IPS-18a (cell line): ENCODE results near the gene MS4A5.

Experiments
- H3K27ac ChIP-seq: one replicate; pipeline ENCODE4 v1.5.1; 2013; ENCODE audit warnings: low read length
- H3K27me3 ChIP-seq: one replicate; pipeline ENCODE4 v1.6.1; 2013; ENCODE audit warnings: mild to moderate bottlenecking, low read length; ENCODE audit not compliant: control insufficient read depth, insufficient read depth
- H3K36me3 ChIP-seq: one replicate; pipeline ENCODE4 v1.6.1; 2013; ENCODE audit warnings: low read depth, low read length; ENCODE audit not compliant: control insufficient read depth
- H3K4me1 ChIP-seq: one replicate; pipeline ENCODE4 v1.6.1; 2013; ENCODE audit warnings: low read depth, low read length; ENCODE audit not compliant: control insufficient read depth
- H3K4me3 ChIP-seq: one replicate; pipeline ENCODE4 v1.5.1; 2013; ENCODE audit warnings: low read length
- H3K9ac ChIP-seq: one replicate; pipeline ENCODE4 v1.6.1; 2013; ENCODE audit warnings: mild to moderate bottlenecking, low read length, moderate library complexity
- H3K9me3 ChIP-seq: one replicate; pipeline ENCODE4 v1.6.1; 2013; ENCODE audit warnings: low read depth, low read length; ENCODE audit not compliant: control insufficient read depth

MS4A5 gene, protein sequence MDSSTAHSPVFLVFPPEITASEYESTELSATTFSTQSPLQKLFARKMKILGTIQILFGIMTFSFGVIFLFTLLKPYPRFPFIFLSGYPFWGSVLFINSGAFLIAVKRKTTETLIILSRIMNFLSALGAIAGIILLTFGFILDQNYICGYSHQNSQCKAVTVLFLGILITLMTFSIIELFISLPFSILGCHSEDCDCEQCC

DNA sequence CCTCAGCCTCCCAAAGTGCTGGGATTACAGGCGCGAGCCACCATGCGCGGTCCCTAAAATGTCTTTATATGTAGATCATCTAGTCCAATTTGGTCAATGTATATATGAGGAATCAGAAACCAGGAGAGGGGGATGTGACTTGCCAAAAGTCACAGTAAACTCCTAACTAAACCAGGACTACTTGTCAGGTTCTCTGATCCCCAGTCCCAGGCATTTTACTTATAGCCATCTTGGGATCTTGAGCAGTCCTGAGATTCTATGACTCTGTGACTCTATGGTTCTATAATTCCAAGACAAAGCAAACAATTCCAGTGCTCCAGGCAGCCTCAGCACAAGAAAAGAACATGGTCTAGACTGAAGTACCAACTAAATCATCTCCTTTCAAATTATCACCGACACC is at the start of gene MS4A5:
Gene MS4A5, plus strand, starts transcription at position 301 of the 400 bp plus-strand sequence. CDS start 103 bp downstream, outside the sequence.
- no peak within 1 kb of the TSS for H3K4me3 ChIP-seq
- H3K27me3 ChIP-seq, result no peaks in the 10 kb centered on the region
- peaks cover 3% of the 10 kb centered on the region for H3K4me1 ChIP-seq
- no peak within 1 kb of the TSS for H3K9ac ChIP-seq
- no peak within 1 kb of the TSS for H3K27ac ChIP-seq
- no peaks in the 10 kb centered on the region for H3K36me3 ChIP-seq
- H3K9me3 ChIP-seq, result no peaks in the 10 kb centered on the region

DNA sequence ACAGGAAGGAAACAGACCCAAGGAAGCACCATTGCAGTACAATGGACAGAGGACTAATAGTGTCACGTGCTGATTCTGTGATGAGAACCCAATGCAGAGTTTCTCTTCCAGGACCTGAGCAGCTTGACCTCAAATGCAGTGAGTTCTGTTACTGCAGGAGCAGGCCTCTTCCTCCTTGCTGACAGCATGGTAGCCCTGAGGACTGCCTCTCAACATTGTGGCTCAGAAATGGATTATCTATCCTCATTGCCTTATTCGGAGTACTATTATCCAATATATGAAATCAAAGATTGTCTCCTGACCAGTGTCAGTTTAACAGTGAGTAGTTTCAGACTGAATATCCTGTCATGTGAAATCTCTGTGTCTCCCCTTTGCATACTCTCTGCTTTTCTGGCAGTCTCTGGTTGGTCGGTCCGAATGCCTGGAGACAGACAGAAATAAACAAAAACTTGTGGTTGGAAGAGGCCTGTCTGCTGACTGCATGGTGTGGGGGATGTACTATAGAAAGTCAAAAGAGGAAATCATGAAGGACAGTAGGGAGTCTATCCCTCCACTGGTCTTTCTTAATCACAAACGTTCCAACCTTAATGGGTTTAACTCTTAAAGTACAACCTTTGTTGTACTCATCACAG is 40.0 kb upstream of the MS4A5 start:
- Histone ChIP-seq H3K27ac (no peak overlapping the region), H3K9me3 (no peaks in the 10 kb centered on the region), H3K4me3 (no peak overlapping the region), H3K4me1 (no peaks in the 10 kb centered on the region), H3K36me3 (no peaks in the 10 kb centered on the region), H3K27me3 (no peaks in the 10 kb centered on the region), H3K9ac (no peak overlapping the region)

DNA sequence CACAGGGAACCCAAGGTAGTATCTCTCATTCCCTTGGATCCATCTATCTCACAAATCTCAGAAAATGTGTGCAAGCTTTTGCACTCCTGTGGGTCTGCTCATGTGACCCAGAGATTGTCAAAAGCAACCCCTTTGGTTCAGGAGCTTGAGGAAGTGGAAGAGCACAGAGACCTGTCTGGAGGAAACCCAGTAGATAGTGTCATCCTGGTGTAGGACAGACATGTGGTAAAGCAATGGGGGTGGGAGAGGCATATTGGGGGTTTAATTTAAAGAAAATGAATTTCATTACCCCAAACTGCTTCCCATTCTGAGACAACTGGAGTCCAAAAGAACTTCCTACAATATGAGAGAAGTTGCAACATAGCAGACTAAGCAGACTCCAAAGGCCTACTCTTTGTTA is 39.0 kb upstream of the MS4A5 start:
- Histone ChIP-seq H3K4me1 (no peaks in the 10 kb centered on the region), H3K9me3 (no peaks in the 10 kb centered on the region), H3K36me3 (no peaks in the 10 kb centered on the region), H3K27me3 (no peaks in the 10 kb centered on the region), H3K4me3 (no peak overlapping the region), H3K27ac (no peak overlapping the region), H3K9ac (no peak overlapping the region)

DNA sequence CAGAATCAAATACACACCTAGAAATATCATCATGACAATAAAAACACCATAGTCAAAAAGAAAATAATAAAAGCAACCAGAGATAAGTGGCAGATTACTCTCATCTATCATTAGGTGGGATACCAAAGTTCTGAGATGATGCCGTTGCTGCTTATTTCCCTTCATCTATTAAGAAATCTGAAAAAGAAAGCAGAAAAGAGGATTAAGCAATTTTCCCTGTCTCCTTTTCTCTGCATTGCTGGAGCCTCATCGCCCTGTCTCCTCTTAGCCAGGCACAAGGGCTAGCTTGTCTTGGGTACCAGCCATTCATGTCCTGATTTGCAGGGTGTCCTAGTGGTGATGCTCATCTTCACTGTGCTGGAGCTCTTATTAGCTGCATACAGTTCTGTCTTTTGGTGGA is 37.0 kb upstream of the MS4A5 start:
- Histone ChIP-seq H3K9me3 (no peaks in the 10 kb centered on the region), H3K9ac (no peak overlapping the region), H3K4me3 (no peak overlapping the region), H3K36me3 (no peaks in the 10 kb centered on the region), H3K4me1 (no peaks in the 10 kb centered on the region), H3K27me3 (no peaks in the 10 kb centered on the region), H3K27ac (no peak overlapping the region)

DNA sequence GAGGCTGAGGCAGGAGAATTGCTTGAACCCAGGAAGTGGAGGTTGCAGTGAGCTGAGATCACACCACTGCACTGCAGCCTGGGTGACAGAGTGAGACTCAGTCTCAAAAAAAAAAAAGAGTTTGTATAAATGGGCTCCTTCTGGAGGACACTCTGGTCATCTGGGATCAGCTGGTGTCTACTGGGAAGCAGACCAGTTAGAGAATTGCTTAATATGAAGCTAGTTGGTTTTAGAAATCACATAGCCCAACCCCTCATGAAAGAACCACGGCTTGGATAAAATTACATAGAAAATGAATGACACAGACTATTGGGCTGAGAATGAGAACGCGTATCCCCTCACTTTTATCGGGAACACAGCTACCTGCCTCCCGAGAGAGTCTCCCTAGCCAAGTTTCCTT is 36.4 kb upstream of the MS4A5 start:
- H3K36me3 ChIP-seq, result no peaks in the 10 kb centered on the region

DNA sequence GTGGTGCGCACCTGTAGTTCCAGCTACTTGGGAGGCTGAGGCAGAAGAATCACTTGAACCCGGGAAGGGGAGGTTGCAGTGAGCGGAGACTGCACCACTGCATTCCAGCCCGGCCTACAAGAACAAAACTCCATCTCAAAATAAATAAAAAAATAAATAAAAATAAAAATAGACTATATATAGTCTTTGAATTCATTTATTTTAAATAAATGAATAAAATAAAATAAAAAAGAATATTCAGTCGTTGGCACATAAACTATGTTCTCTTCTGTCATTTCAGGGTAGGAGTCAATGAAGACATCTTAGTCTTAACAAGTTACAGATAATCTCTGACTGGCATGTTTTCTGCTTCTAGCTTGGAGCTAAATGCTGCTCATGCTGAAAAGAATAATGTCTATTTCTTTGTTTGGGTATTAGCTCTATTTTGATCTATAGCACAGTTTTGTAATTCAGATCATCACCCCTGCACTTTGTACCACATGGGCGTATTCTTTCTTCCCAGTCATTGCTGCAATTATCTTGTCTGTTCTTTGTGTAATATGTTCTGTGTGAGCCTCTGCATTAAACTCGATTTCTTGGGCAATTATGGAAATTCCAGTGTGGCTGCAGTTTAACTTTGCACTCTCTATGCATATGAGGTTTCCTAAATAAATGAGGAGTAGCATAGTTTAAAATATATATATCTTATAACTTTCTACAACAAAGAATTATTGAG is 34.5 kb upstream of the MS4A5 start:
- no peaks in the 10 kb centered on the region for H3K9me3 ChIP-seq
- no peaks in the 10 kb centered on the region for H3K27me3 ChIP-seq
- no peaks in the 10 kb centered on the region for H3K36me3 ChIP-seq
- no peaks in the 10 kb centered on the region for H3K4me1 ChIP-seq
- H3K27ac ChIP-seq, result no peak overlapping the region
- H3K4me3 ChIP-seq, result no peak overlapping the region
- no peak overlapping the region for H3K9ac ChIP-seq

More for the DNA sequence above, 36.4 kb upstream of the MS4A5 start:
- H3K27ac ChIP-seq, result no peak overlapping the region
- no peak overlapping the region for H3K4me3 ChIP-seq
- no peaks in the 10 kb centered on the region for H3K9me3 ChIP-seq
- no peaks in the 10 kb centered on the region for H3K27me3 ChIP-seq
- no peak overlapping the region for H3K9ac ChIP-seq
- H3K4me1 ChIP-seq, result no peaks in the 10 kb centered on the region

DNA sequence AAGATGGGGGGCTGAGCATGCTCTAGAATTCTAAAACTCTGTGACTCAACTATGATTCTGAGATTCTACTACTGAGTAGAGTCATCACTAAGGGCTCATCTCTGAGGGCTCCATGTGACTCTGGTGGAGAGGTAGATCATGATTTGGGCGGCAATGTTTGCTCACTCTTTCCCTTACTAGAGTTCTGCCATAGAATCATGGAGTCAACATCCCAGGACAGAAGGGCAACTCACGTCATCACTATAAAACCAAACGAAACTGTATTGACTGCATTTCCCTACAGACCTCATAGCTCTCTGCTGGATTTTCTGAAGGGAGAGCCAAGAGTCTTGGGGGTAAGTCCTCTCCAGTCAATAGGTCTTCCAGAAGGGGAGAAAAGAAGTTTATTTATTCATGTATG is 33.0 kb upstream of the MS4A5 start, which contains the start of gene MS4A14:
Gene MS4A14, plus strand, starts transcription at position 78 of the 400 bp plus-strand sequence. Its CDS starts 120 bp downstream, at position 198.
- Histone ChIP-seq H3K27me3 (no peaks in the 10 kb centered on the region), H3K27ac (no peak within 1 kb of the TSS), H3K4me3 (no peak within 1 kb of the TSS), H3K36me3 (no peaks in the 10 kb centered on the region), H3K9me3 (no peaks in the 10 kb centered on the region), H3K9ac (no peak within 1 kb of the TSS), H3K4me1 (no peaks in the 10 kb centered on the region)

DNA sequence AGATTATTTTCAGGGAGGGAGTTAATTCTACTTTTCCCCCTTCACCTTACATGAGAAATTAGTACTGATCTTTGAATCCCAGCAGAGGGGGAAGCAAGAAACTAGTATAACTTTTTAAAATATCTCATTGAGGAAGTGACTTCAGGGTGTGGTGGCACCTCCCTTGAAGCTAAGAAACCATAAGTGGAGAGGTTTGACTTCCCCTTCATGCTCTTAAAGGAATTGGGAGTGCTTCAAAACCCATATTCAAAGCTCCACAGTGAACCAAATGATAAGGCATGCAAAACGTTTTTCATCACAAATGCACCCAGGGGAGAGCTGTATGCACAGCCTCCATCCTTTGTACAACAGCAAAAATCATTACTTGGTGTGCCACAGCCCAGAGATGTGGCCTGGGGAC is 32.6 kb upstream of the MS4A5 start:
- Histone ChIP-seq H3K36me3 (no peaks in the 10 kb centered on the region), H3K27ac (no peak overlapping the region), H3K4me3 (no peak overlapping the region), H3K9me3 (no peaks in the 10 kb centered on the region), H3K27me3 (no peaks in the 10 kb centered on the region), H3K9ac (no peak overlapping the region), H3K4me1 (no peaks in the 10 kb centered on the region)

DNA sequence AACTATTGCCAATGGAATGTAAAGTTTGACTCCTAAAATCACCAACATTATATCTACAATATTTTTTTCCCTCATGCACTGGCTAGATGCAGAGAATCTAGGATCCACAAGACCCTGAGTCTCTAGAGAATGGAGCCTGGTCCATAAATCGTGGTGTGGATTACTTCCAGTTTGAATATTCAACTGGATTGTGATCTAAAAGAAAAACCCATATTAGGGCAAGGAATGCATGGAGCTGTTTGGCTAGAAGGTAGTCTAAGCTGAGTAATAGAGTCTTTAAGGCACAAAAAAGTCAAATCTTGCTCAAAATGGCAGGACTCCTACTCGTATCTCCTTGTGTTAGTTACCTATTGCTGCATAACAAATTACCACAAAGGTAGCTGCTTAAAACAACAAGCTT is 9.4 kb upstream of the MS4A5 start:
- Histone ChIP-seq H3K4me1 (no peaks in the 10 kb centered on the region), H3K9me3 (no peaks in the 10 kb centered on the region), H3K27ac (no peak overlapping the region), H3K36me3 (no peaks in the 10 kb centered on the region), H3K9ac (no peak overlapping the region), H3K27me3 (no peaks in the 10 kb centered on the region), H3K4me3 (no peak overlapping the region)

DNA sequence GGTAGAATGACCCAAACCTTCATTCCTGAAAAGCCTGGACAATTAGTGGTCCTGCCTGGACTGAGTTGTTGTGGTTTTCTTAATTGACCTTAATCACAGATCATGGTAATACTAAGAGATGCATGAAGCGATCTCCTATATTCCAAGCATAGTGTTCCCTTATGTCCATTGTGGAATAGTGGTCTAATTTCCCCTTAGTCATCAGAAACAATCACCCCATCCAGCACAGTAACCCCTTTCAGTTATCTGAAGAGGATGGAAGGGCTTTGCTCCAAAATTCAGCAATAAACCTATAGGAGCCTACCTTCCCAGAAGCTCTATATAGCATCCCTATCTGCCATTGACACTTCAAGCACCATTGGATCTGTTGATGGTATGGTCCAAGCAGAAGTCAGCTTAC is 6.8 kb upstream of the MS4A5 start:
- no peak overlapping the region for H3K27ac ChIP-seq
- H3K27me3 ChIP-seq, result no peaks in the 10 kb centered on the region
- H3K36me3 ChIP-seq, result no peaks in the 10 kb centered on the region
- no peaks in the 10 kb centered on the region for H3K4me1 ChIP-seq
- no peak overlapping the region for H3K9ac ChIP-seq
- no peaks in the 10 kb centered on the region for H3K9me3 ChIP-seq
- H3K4me3 ChIP-seq, result no peak overlapping the region

DNA sequence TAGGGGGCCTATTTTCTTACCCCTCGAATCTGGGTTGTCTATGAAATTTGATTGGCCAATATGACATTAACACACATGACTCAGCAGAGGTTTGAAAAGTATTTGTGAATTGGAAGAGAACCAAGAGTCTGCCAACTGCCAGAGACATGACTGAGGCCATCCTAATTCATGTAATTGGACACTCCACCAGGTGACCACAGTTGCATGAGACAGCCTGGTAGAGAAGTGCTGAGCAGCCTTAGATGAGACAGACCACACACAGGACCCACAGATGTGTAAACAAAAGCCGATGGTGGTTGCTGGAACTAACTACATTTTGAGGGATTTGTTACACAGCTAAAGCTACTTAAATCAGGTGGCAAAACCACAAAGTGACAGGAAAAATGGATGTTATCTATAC is 855 bp upstream of the MS4A5 start:
- Histone ChIP-seq H3K9me3 (no peaks in the 10 kb centered on the region), H3K9ac (no peak overlapping the region), H3K4me3 (no peak overlapping the region), H3K4me1 (peaks cover under 1% of the 10 kb centered on the region), H3K27ac (no peak overlapping the region), H3K27me3 (no peaks in the 10 kb centered on the region), H3K36me3 (no peaks in the 10 kb centered on the region)
